ENCODE measurements around the gene FBN1. TPM values are rescaled to one million over a fixed set of nuclear protein-coding genes. Genes with fewer than 3 reads are reported as not detected.

Gene FBN1
- total RNA-seq, 1 experiment from 2014 or later = 18.1 TPM

GRCh38 chr15:48397841-48398240 is 247.7 kb downstream of the FBN1 start:
- no peak for DNase-seq (ENCODE audit: low spot score)

GRCh38 chr15:48396020-48396419 is 249.5 kb downstream of the FBN1 start:
- no peak for DNase-seq (ENCODE audit: low spot score)

GRCh38 chr15:48395521-48396011 is 249.9 kb downstream of the FBN1 start:
- no peak for DNase-seq (ENCODE audit: low spot score)

GRCh38 chr15:48394970-48395369 is 250.5 kb downstream of the FBN1 start:
- no peak for DNase-seq (ENCODE audit: low spot score)

- DNase-seq (ENCODE audit: low spot score) = no peak
These were observed 251.6 kb downstream of the FBN1 start for GRCh38 chr15:48393645-48394506.

GRCh38 chr15:48392356-48392755 is 253.2 kb downstream of the FBN1 start:
- DNase-seq (ENCODE audit: low spot score) = no peak

- DNase-seq (ENCODE audit: low spot score) = no peak
These were observed 253.6 kb downstream of the FBN1 start for GRCh38 chr15:48391950-48392349.

GRCh38 chr15:48389691-48390143 is 255.8 kb downstream of the FBN1 start:
- DNase-seq (ENCODE audit: low spot score) = no peak

- no peak for DNase-seq (ENCODE audit: low spot score)
These were observed 256.6 kb downstream of the FBN1 start for GRCh38 chr15:48388910-48389309.

- DNase-seq (ENCODE audit: low spot score) = peak; percentile 25
These were observed 257.3 kb downstream of the FBN1 start for GRCh38 chr15:48388016-48388851.

- DNase-seq (ENCODE audit: low spot score) = peak; percentile 48
These were observed 260.3 kb downstream of the FBN1 start for GRCh38 chr15:48385031-48385830.

GRCh38 chr15:48384616-48385015 is 260.9 kb downstream of the FBN1 start:
- no peak for DNase-seq (ENCODE audit: low spot score)

- DNase-seq (ENCODE audit: low spot score) = no peak
These were observed 262.5 kb downstream of the FBN1 start for GRCh38 chr15:48383031-48383430.

GRCh38 chr15:48381861-48382260 is 263.6 kb downstream of the FBN1 start:
- DNase-seq (ENCODE audit: low spot score) = no peak

- DNase-seq (ENCODE audit: low spot score) = no peak
These were observed 265.3 kb downstream of the FBN1 start for GRCh38 chr15:48380198-48380597.

GRCh38 chr15:48375767-48376166 is 269.7 kb downstream of the FBN1 start:
- DNase-seq (ENCODE audit: low spot score) = no peak

GRCh38 chr15:48374472-48374871 is 271.0 kb downstream of the FBN1 start:
- no peak for DNase-seq (ENCODE audit: low spot score)

GRCh38 chr15:48373821-48374451 is 271.6 kb downstream of the FBN1 start:
- peak; percentile 71 for DNase-seq (ENCODE audit: low spot score)

GRCh38 chr15:48371961-48372360 is 273.5 kb downstream of the FBN1 start:
- DNase-seq (ENCODE audit: low spot score) = no peak

GRCh38 chr15:48371550-48371949 is 274.0 kb downstream of the FBN1 start:
- DNase-seq (ENCODE audit: low spot score) = no peak

- DNase-seq (ENCODE audit: low spot score) = peak; percentile 91
These were observed 275.0 kb downstream of the FBN1 start for GRCh38 chr15:48370460-48370859.

Data from H4 (cell line).